ENCODE measurements around the gene SIK3.

- no peak for TF ChIP-seq CTCF (IDR thresholded peaks at IDR 0.05; ENCODE audit: extremely low read depth in 1 of 2, insufficient read depth in 1 of 2, low read depth in 1 of 2, low read length in 2 of 2)
- no peak for TF ChIP-seq FOS (IDR thresholded peaks at IDR 0.05; ENCODE audit: borderline replicate concordance, insufficient read depth, low read length)
- no peak for TF ChIP-seq POLR2A (IDR thresholded peaks at IDR 0.05; ENCODE audit: low read depth, low read length)
- no peak for TF ChIP-seq EZH2 (IDR thresholded peaks at IDR 0.05; ENCODE audit: borderline replicate concordance, low read depth, low read length, severe bottlenecking)
- no peak for TF ChIP-seq POLR2AphosphoS5 (IDR thresholded peaks at IDR 0.05; ENCODE audit: insufficient read depth, low read depth, low read length)
- TF ChIP-seq MYC (IDR thresholded peaks at IDR 0.05; ENCODE audit: low read depth, low read length) = no peak
Measured at GRCh38 chr11:116859175-116859574, 239.1 kb downstream of the SIK3 start.

Data from endothelial cell of umbilical vein (primary cell).